Activated T-cell treated with anti-CD3 and anti-CD28 coated beads for 1 hour (primary cell): ENCODE results near the gene ZFHX3.

Experiments used
- DNase-seq: peaks from one replicate; pipeline ENCODE4 v3.0.0-alpha.2; 2020; ENCODE audit warnings: low read depth

Gene ZFHX3

DNA sequence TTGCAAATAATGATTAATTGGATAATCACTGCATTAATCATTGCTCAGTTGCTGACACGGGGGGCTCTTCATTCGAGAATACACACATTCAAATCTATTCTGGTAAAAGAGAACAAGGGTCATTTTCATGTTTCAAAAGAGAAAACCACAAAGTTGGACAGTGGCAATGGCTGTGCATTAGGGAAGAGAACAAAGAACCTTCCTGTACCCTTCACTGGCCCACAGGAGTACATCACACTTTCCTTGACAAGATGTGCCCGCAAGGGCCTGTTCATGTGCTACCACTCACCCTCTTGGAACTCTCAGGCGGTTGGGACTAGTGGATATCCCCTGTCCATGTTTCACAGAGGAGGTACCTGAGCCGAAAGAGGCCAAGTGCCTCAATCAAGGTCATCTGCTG, 223.2 kb downstream of the ZFHX3 start:
- DNase-seq: no peak

DNA sequence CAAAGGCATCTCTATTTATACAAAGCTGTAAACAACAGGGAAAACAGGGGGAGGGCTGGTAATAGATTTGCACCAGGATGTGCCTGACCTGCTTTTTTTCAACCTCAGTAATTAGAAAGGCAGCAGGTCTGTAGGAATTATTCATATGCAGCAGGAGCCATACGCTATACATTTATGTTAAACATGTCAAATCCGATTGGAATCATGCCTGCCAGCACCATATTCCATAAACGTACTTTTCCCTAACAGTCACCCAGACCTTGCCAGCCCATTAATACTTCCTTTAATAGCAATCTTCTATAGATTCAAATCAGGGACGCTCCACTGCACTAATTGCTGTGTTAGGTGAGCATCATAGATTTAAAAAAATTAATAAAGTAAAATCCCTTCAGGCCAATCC, 223.9 kb downstream of the ZFHX3 start:
- no peak for DNase-seq

DNA sequence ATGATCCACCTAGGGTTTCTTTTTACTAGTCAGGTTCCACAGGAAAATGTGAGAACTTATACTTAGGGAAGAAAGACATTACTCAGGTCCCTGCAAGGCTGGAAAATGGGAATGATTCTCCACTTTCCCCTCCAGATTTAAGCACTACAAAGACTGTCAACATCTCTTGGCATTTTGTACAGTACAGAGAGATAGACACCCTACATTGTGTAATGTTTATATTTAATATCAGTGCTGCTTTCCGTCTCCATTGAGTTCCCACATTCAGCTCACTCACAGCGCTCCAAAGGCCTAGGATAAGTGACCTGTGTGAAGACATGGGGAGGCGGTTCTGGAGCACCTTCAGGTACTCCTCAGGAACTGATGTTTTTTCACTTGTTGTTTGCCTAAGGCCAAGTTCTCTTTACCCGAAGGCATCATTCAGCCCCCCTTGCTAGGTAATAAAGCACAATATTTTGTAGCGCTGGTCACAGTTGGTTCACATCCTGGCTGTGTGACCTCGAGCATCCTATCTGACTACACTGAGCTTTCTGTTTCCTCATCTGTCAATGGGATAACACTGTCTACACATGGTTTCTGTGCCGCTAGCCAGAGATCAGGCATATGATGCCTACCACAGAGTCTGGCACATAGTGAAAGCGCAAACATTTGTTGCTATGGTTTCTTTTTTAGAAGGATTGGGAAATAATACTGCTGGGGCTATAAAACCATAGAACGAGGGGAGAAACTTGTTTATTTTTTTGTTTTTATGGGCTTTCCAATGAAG, 226.6 kb downstream of the ZFHX3 start:
- no peak for DNase-seq

DNA sequence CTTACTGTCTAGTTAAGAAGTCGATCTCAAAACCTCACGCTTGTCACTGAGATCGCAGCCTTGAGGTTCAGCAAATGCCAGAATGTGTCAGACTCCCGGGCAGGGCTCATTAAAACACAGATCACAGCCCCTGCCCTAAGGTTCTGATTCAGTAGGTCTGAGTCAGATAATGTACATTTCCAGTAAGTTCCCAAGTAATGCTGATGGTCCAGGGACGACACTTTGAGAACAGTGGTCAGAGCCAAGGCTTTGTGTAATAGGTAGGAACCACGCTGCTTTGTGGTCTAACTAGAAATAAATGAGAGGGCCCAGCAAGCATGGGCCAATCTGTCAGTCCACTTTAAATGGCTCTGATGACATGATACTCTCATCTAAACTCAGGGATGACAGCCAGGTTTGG, 228.6 kb downstream of the ZFHX3 start:
- no peak for DNase-seq

DNA sequence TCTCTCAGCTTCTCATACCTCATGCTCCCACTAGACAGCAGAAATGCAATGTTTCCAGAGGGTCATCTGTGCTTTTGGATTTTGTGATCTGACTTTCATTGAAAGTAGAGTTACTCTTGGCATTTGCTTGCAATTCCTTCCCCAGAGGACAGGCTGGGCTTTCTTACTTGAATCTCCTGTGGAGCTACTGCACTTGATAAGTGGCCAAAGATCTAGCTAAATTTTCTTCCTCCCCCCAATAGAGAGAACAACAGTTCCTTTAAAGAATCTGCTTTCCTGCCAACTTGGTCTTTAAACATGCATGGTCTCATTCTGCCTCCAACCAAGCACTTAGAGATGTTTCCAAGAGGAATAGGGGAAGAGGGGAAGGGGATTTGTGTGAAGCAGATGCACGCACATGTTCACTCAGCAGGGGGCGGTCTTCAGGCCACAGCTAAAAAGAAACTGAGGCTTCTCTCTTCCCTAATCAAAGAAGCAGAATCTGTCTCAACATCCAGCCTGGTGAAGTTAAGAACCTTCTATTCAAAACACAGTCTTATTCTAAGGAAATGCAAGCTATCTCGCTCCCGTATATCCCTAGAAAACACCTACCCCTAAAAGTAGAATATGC, 229.6 kb downstream of the ZFHX3 start:
- no peak for DNase-seq

DNA sequence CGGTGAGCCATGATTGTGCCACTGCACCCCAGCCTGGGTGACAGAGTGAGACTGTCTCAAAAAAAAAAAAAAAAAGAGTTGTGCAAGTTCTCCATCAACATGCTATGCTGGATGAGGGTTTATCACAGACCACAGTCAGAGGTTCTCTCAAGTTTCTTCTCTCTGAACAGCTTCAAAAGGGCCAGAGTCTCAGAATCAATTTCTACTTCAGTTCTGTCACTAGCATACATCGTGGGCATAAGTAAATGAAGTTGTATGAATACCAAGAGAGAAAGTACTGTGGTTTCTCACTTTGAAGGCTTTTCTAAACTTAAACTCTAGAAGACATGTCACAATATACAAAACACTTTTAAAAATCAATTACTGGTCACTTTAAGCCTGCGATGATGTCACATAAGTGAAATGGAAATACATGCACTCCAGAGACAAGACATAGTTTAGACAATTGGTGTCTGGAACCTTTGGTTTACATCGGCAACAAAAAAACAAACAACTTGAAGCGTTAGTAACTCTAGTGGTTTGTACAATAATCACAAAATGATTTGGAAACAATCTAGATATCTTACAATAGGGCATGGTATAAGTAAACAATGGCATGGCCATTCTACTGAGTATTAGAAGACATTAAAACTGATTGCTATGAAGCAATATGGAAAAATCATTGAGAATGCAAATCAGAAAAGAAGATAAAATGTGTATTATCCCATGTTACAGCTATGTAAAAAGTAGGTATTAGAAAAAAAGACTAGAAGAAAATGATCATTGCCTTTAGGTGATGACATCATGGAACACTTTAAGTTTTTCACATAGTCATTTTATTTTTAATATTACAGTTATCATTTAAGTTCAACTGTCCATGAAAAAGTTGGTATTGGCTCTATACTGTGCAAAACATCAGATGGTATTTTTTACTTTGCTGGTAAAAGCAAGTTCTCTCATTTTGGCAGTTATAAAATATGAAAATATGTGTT, 232.3 kb downstream of the ZFHX3 start:
- DNase-seq: no peak

DNA sequence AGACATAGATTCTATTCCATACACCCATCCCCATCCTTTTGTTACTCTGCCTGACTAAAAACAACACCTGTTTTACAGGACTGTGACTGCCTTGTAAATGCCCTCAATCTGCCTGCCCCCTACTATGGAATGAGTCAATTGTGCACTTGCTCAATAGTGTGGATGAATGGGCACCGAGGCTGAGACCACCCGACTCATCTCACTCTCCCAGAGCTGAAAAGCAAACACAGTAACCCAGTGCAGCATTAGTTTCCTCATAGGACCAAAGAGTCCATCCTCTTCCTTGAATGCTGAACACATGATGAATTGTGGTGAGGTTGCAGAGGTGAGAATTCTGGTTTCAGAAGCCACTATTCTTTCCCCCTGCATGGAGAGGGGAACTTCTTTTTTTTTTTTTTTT, 233.7 kb downstream of the ZFHX3 start:
- DNase-seq: no peak

DNA sequence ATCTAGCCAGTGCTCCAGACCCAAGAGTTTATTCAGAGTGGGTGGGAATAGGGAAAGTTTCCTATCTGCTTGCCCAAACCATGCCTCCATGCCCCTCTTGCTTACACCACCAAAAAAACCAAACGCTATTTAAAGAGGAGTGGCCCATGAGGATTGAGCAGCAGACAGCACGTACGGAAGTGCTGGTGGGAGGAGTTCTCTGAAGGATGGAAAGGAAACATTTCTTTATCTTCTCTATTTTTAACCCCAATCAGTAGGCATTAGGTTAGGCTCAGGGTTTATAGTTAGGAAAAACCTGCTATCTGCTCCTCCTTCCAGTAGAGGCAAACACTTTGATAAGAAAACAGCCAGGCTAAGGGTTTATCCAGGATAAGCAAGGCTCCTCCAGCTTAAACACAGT, 235.3 kb downstream of the ZFHX3 start:
- DNase-seq: no peak

DNA sequence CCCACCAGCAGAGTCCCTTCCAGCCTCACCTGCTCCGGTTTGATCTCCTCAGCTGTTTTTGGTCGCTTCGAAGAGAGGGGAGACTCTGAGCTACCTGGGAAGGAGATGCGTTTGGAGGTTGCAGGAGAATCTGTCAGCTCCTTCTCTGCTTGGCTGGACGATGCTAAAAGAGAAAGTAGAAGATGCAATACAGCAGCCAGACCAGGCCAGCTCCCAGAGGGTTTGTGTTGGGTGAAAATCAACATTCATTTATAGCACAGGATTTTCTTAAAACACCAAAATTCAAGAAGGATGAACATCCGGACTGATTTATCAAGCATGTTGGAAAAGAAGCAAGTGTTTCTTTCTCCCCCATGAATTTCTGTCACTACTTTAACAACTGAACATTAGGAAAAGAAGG, 236.1 kb downstream of the ZFHX3 start:
- DNase-seq: no peak

DNA sequence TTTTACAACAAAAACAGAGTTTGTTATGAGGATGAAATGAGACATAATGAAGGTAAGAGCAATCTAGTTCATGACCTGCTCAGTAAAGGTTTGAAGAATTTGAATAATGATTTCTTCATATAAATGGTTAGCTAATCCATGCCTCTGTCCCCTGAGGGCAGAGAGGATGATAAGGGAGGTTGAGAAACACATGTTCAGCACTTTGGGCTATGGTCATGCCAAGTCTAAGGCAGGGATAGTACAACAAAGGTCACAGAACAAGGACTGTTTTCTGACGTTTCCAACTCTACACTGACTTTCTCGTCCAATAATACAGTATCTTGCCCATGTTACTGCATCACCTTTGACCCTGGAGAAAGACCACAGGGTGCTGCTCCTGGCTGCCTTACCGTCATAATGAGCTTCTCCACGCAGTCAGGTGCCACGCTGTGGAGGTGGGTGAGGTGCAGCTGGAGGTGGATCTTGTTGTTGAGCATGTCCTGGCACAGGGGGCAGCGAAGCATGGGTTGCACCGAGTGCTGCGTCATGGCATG, 236.7 kb downstream of the ZFHX3 start:
- DNase-seq: no peak

DNA sequence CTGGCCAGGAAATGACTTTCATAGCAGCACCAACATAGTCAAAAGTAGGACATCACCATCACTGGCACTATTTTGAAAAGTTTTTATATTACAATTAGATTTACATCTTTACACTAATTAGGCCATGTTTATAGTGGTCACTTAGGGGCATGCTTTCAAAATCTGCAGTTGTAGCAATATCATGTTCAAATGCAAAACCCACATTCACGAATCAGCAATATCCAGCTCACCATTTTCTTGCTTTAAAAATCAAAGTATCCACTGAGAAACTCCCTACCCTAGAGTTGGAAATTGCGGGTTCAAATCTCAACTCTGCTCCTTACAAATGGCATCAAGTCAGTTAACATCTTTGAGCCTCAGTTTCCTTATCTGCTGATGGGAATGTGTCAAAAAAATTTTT, 237.4 kb downstream of the ZFHX3 start:
- DNase-seq: no peak

DNA sequence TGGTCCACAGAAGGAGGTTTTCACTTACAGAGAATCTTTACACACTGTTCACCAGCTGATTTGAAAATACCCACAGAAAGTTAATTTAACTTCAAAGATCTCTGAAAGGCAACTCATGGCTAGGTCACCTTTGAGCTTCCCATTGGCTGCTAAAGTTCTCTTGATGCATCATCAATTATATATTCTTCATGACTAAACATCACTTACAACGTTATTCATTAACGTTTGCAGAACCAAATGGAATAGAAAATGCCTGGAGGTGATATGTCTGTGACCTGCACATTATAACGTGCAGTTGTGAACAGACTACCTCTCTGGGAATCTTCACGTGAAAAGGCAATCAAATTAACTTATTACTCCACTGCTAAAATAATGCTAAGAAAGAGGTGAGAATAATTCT, 238.5 kb downstream of the ZFHX3 start:
- DNase-seq: no peak

DNA sequence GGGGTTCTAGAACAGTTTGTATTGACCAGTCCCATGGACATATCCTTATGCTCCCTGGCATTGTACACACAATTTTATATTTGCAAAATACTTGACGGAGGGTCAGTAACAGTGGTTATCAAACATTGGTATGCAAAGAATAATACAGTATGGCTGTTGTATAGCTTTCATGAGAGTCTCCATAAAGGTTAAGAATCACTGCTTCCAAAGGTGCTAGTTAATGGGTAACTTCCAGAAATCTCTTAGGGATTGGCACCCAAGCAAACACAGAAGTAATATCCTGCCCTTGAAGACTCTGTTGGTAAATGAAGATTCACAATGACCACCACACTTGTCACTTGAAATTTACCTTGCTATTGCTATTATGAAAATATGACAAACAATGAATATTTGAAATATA, 239.2 kb downstream of the ZFHX3 start:
- DNase-seq: no peak

DNA sequence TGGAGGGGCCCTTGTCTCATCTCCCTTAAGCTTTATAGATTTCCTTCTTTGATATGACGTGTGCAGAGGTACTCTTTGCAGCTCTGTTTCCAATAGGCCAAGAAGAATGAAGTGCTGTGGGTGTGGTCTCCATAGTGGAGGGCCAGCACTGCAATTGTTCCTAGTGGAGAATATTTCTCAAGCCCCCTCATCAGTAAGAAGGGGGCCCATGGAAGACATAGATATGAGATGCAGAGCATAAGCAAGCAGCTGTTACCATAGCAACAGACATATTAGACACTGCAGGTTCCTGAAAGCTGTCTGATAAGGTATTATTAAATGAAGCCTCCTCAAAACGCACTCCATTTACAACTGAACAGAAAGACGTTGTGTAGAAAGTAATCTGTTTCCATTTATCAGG, 240.7 kb downstream of the ZFHX3 start:
- no peak for DNase-seq

DNA sequence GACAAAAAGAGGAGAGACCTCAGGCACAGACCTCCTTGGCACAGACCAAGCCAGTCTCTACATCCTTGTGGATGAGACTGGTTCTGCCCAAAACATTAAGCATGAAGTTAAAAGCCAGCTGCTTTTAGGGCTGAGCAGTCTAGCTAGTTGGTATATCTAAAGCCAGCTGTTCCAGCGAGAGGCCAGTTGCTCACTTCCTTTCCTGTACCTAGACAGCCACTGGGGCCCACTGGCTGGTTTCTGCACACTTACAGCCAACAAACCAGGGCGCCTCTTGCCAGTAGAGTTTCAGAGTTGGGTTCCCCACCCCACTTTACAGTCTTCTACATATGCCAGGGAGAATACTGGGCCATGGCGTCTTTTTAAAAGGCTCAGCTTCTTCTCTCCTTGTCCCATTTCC, 242.4 kb downstream of the ZFHX3 start:
- no peak for DNase-seq

DNA sequence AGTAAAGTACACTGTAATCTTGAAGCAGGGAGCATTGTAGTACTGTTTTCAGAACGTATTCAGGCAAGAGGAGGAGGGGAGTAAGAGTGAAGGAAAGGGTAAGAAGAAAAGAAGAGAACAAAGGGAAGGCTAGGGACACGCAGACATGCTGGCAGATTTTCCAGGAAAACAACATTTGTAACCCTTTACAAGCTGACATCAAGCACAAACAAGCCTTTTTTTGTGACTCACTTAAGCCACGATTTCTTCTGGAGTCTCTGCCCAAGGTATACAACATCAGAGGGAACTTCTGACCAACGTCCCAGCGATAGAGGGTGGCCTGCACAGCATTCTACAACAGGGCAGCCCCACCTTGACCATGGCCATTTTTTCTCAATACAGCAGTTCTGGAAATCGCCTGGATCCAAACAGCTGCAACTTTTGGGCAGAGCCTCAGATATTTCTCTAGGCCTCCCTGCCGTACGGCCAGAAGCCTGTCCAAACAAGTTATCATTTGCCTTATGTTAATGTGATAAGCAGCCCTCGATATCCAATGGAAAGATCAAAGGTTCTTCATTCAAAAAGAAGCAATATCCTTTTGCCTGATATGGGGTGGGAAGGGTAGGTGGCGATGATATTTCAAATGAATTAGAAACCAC, 247.3 kb downstream of the ZFHX3 start:
- no peak for DNase-seq

DNA sequence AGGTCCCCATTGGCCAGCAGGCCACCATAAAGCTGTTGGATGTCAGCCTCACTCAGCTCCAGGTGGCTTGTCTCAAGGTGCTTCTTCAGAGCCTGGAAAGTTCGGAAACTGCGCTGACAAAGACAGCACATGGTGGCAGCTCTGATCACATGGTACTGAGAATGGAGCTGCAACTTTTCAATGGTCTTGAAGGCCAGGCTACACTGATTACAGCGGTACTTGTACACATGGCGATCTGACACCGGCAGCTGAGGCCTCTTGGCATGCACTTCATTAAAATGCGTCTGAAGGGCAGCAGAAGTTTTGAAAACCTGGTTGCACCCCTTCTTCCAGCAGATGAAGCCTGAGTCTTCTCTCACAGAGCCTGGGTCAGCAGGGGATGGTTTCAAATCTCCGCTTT, 249.7 kb downstream of the ZFHX3 start:
- DNase-seq: no peak

DNA sequence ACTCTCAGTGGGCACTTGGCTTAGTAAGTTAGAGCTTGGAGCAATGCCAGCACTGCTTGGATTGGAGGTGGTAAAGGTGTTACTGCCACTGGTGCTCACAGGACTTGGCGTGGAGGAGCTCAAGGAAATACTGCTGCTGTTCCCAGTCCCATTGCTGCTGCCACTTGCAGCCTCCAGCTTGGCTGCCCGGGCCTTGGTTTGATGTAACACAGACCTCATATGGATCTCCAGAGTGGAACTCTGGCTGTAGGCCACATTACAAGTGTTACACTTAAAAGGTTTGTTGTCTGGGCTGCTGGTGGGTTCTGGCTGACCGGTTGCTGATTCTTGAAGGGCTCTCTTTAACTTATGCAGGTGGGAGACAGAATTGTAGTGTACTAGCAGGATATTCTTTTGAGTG, 250.3 kb downstream of the ZFHX3 start:
- DNase-seq: no peak

DNA sequence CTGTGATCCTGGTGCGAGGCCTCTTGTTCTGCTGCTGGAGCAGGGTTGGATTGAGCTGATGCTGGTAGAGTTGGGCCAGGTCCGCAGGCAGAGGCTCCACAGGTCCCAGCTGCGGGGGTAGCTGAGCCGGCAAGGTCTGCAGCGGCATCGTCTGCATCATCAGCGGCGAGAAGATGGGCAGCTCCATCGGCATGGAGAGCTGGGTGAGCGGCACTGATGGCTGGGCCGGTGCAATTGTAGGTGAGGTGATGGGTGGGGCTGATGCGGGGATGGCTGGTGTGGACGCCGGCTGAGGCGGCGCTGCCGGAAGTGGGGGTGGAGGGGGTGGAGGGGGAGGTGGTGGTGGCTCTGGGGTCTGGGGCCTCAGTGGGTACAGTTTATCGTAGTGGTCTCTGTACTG, 251.7 kb downstream of the ZFHX3 start:
- DNase-seq: no peak

DNA sequence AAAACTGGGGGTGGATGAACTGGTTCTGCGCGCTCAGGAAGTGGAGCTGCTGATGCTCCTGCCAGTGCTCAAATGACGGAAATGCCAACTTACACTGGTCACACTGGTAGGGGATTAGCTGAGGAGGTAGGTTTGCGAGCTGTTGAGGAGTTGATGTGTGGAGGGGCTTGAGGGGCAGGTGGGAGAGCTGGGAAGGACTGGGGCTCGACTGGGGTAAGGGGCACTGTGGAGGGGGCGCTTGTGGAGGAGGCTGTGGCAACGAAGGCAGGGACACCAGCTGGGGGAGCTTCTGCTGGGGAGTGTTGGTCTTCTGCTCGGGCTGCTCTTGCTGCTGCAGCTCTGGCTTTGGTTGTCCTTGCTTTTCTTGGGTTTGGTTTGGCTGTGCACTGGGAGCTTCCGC, 252.9 kb downstream of the ZFHX3 start:
- no peak for DNase-seq

DNA sequence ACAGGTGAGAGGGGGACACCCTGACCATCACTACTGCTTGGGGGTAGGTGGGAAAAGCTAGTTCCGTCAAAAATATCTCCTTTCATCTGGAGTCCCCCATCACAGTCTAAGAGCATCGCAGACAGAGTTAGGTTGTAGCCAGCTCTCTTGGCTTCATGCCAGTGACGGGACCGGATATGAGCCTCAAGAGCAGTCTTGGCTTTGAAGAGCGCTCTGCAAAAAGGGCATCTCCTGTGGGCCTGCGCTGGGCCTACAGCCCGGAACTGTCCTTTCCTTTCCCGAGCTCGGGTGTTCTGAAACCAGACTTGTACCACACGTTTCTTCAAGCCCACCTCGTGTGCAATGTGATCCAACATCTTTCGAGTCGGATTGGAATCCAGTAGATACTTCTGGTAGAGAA, 253.6 kb downstream of the ZFHX3 start:
- no peak for DNase-seq

DNA sequence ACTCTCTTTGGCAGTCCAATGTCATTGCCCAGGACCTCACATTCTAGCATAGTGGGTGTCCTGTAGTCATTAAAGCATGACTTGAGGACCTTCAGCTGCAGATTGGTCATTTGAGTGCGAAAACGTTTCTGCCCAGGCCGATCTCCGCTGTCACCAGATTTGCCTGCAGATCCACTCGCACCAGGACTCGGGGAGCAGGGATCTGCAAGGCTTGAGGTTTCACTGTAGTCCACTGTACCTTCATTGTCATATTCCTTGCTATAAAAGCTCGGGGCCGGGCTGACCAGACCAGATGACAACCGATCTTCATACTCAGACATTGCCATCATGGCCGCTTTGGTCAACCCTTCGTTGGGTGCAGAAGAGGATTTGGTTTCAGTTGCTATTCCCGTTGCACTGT, 254.2 kb downstream of the ZFHX3 start:
- no peak for DNase-seq
